GM10248 (cell line): ENCODE data around the gene LSM7.

Experiments
- CTCF ChIA-PET: fragments of 300-600 bp; sonication (Branson Sonifier 250); formaldehyde crosslinking; extraction: SDS; loops from one replicate; lab custom pipeline; 2021; ENCODE audit warnings: antibody characterized with exemption; lab: Yijun Ruan, JAX
- POLR2A ChIA-PET: fragments of 350-650 bp; sonication (Branson Sonifier 250); formaldehyde crosslinking; extraction: SDS; loops from one replicate; lab custom pipeline; 2020; ENCODE audit warnings: antibody characterized with exemption; lab: Yijun Ruan, JAX
- DNase-seq: peaks from one replicate; pipeline ENCODE4 v3.0.0; 2012; ENCODE audit errors: extremely low spot score
- TF ChIP-seq, protein P1 (sequence below): IDR thresholded peaks from 2 replicates; pipeline ENCODE4 v1.5.1; 2012; ENCODE audit warnings: mild to moderate bottlenecking, low read depth; ENCODE audit errors: extremely low read depth, missing control alignments, control extremely low read depth

The LSM7 gene

DNA sequence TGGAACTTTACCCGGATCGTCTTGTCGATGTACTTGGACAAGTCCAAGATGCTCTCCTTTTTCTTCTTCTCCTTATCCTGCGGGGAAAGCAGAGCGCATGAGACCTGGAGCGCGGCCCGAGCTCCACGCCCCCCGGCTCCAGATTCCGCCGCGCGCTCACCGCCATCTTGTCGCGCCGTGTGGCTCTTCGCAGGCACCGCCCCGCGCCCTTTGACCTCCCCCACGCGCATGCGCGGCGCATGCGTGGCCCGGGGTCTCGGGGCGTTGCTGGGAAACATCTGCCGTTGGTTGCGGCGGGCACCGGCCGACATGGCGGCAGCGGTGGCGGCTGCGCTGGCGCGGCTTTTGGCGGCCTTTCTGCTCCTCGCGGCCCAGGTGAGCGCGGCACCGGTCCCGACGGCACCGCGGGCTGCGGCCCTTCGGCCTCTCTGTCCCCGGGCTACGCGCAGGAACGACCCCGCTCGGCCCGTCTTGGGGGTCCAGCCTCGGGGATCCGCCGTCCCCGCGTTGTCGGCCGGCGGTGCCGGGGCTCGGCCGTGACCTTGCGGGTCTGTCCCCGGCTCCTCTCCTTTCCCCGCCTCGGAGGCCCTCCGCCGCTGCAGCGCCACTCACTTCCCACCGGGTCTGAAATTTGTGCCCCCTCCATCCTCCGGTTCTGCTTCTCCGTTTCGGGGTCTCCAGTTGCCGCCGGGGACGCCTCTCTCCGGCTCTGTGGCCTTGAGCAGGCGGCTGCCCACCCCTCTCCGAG lies at the start of gene LSM7, which contains the start of gene SPPL2B:
Gene LSM7, minus strand, starts transcription at position 186 of the 748 bp plus-strand sequence. Its CDS starts 20 bp downstream, at position 166.
Gene SPPL2B, plus strand, starts transcription at position 284 of the 748 bp plus-strand sequence. Its CDS starts 26 bp downstream, at position 310.
- ChIA-PET CTCF (interaction anchor here (1.0 to 1.2 kb wide), 2 partner anchors 173 to 285 kb away, joined by 3 to 4 read pairs; no protein-coding TSS in a partner anchor), POLR2A (interaction anchor here (0.5 kb wide), 1 partner anchor 10 kb away, joined by 6 read pairs; no protein-coding TSS in a partner anchor)
- TF ChIP-seq, protein P1, sequence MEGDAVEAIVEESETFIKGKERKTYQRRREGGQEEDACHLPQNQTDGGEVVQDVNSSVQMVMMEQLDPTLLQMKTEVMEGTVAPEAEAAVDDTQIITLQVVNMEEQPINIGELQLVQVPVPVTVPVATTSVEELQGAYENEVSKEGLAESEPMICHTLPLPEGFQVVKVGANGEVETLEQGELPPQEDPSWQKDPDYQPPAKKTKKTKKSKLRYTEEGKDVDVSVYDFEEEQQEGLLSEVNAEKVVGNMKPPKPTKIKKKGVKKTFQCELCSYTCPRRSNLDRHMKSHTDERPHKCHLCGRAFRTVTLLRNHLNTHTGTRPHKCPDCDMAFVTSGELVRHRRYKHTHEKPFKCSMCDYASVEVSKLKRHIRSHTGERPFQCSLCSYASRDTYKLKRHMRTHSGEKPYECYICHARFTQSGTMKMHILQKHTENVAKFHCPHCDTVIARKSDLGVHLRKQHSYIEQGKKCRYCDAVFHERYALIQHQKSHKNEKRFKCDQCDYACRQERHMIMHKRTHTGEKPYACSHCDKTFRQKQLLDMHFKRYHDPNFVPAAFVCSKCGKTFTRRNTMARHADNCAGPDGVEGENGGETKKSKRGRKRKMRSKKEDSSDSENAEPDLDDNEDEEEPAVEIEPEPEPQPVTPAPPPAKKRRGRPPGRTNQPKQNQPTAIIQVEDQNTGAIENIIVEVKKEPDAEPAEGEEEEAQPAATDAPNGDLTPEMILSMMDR: no peak
- DNase-seq: peak; percentile 99

DNA sequence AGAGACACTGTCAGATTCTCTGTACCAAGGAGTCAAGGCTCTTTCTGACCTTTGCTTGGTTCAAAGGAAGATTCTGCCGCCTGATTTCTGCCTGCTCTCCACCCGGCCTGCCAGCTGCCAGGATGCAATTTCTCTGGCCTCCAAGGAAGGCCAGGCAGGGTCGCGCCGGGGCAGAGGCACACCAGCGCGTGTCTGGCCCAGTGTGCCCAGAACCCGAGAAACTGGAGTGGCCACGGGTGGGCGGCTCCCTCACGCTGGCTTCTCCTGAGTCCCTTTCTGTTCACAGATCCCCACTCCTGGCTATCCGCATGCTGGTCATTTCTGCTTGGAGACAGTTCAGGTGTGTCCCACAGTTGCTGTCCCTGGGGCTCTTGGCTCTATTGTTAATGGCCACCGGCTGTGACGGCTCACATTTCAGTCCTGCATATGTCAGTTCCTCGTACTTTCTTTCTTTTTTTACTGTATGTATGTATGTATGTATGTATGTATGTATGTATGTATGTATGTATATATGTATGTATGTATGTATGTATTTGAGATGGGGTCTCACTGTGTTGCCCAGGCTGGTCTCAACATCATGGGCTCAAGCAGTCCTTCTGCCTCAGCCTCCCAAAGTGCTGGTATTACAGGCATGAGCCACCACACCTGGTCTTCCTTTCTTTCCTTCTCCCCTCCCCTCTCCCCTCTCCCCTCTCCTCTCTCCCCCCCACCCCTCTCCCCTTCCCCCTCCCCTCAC lies 48.6 kb upstream of the LSM7 start:
- POLR2A ChIA-PET: no interaction called here
- CTCF ChIA-PET: no interaction called here
- TF ChIP-seq, protein P1: no peak
- DNase-seq: no peak

DNA sequence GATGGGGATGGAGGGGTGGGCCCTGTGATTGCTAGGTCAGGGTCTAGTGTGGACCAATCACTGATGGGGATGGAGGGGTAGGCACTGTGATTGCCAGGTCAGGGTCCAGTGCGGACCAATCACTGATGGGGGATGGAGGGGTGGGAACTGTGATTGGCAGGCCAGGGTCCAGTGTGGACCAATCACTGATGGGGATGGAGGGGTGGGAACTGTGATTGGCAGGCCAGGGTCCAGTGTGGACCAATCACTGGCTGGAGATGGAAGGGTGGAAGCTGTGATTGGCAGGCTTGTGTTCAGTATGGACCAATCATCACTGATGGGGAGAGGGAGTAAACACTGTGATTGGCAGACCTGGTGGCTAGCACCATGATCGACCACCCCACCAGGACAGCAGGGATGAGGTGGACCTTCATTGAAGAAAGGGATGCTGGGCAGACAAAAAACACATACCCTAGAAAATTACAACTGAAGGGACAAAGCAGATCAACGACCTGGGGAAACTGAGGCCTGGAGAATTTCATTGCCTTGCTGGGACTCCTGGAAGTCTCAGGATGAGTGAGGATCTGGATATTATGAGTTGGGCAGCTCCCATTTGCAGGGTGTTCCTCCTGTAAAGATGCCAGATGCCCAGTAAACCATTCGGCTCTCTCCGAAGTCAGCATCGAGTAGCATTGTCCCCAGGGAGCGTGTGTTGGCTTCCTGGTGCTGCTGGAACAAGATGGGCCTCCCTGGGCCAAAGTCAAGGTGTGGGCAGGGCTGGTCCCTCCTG lies 47.2 kb upstream of the LSM7 start:
- POLR2A ChIA-PET: no interaction called here
- TF ChIP-seq, protein P1: no peak
- CTCF ChIA-PET: no interaction called here
- DNase-seq: no peak

DNA sequence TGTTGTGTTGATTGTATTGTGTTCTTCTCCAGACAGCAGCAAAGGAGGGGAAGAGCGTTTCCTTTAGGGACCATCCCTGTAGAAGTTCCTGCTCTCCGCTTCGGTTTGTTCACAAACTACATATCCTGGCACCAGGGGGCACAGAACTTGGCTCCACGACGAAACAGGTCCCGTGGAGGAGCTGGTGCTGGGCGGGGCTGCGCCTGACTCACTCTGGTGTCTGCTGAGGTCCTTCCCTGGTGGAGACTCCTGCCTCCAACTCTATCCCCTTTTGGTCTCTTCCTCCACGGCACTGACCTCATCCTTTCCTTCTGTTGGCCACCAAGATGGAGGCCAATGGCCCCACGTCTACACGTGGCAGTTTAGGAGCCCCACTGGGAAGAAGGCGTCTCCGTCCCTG lies 46.4 kb upstream of the LSM7 start:
- CTCF ChIA-PET: no interaction called here
- DNase-seq: no peak
- TF ChIP-seq, protein P1: no peak
- POLR2A ChIA-PET: no interaction called here

DNA sequence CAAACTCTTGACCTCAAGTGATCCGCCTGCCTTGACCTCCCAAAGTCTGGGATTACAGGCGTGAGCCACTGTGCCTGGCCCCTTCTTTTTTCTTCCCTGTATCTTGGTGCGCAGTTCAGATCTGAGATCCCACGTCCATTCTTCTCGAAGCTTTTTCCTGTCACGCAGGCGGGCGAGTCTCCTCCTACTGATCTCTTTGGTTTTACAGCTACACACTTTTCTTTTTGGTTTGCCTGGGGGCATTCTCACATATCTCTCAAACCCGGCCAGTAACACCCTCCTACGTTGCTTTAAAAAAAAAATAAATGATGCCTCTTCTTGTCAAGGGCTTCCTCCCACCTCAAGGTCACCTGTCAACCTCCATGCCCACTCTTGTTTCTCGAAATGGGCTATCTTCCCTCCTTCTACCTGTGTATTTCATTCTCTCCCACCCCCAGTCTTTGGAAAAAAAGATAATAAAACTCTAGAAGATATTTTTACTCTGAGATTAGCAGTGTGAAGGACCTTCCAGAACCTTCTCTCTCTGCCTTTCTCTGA lies 43.8 kb upstream of the LSM7 start:
- ChIA-PET CTCF (no interaction called here), POLR2A (no interaction called here)

DNA sequence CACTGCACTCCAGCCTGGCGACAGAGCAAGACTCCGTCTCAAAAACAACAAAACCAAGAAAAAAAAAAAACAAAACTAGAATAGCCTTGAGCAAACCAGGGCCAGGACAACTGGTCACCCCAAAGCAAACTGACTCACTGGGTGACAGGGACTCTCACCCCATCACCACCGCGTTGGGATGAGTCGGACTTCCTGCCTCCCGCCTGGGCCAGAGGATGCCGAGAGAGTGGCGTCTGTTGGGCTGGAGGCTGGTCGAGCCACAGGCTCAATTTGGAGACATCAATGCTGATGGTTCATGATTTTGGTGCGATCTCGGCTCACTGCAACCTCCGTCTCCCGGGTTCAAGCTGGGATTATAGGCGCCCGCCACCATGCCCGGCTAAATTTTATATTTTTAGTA lies 43.3 kb upstream of the LSM7 start:
- ChIA-PET CTCF (no interaction called here), POLR2A (no interaction called here)

More for the DNA sequence above, 43.8 kb upstream of the LSM7 start:
- TF ChIP-seq, protein P1: no peak
- DNase-seq: no peak

More for the DNA sequence above, 43.3 kb upstream of the LSM7 start:
- no peak for DNase-seq
- TF ChIP-seq, protein P1: no peak
